HT-29 (cell line): ENCODE measurements around the gene RNFT2. TPM values are rescaled to one million over a fixed set of nuclear protein-coding genes. Genes with fewer than 3 reads are reported as not detected.

Experiments
- DNase-seq: peaks from one replicate; pipeline ENCODE4 v3.0.0-alpha.2; 2015; ENCODE audit warnings: low spot score
- total RNA-seq: library from RNA; depleted of rRNA; stranded (reverse); fragments of >200 nt; shearing (Covaris generic); gene quantifications from 2 replicates; pipeline ENCODE4 v1.2.3, GENCODE V29; 2014

Gene RNFT2
- total RNA-seq, 1 experiment from 2014 or later: 16.2 TPM

GRCh38 chr12:116832353-116832752, 94.2 kb downstream of the RNFT2 start:
- DNase-seq: no peak

- DNase-seq: no peak
Measured at GRCh38 chr12:116833474-116833873, 95.4 kb downstream of the RNFT2 start.

- no peak for DNase-seq
Measured at GRCh38 chr12:116835484-116835883, 97.4 kb downstream of the RNFT2 start.

GRCh38 chr12:116837097-116837496, 99.0 kb downstream of the RNFT2 start:
- no peak for DNase-seq

GRCh38 chr12:116838365-116838764, 100.2 kb downstream of the RNFT2 start:
- no peak for DNase-seq

GRCh38 chr12:116839287-116839830, 101.2 kb downstream of the RNFT2 start:
- no peak for DNase-seq

GRCh38 chr12:116843085-116843484, 105.0 kb downstream of the RNFT2 start:
- DNase-seq: no peak

- no peak for DNase-seq
Measured at GRCh38 chr12:116849216-116849615, 111.1 kb downstream of the RNFT2 start.

- no peak for DNase-seq
Measured at GRCh38 chr12:116852303-116852702, 114.2 kb downstream of the RNFT2 start.

GRCh38 chr12:116853507-116853906, 115.4 kb downstream of the RNFT2 start:
- DNase-seq: no peak

GRCh38 chr12:116855744-116856470, 117.8 kb downstream of the RNFT2 start:
- DNase-seq: no peak

GRCh38 chr12:116856729-116857128, 118.6 kb downstream of the RNFT2 start:
- DNase-seq: no peak

GRCh38 chr12:116859079-116859478, 121.0 kb downstream of the RNFT2 start:
- no peak for DNase-seq

- DNase-seq: no peak
Measured at GRCh38 chr12:116860263-116860662, 122.1 kb downstream of the RNFT2 start.

- no peak for DNase-seq
Measured at GRCh38 chr12:116861320-116861719, 123.2 kb downstream of the RNFT2 start.

GRCh38 chr12:116862167-116862566, 124.1 kb downstream of the RNFT2 start:
- DNase-seq: no peak

- DNase-seq: peak; percentile 41
Measured at GRCh38 chr12:116863275-116863767, 125.2 kb downstream of the RNFT2 start.

- no peak for DNase-seq
Measured at GRCh38 chr12:116864371-116865160, 126.5 kb downstream of the RNFT2 start.

- no peak for DNase-seq
Measured at GRCh38 chr12:116867523-116867922, 129.4 kb downstream of the RNFT2 start.

GRCh38 chr12:116870306-116870705, 132.2 kb downstream of the RNFT2 start:
- no peak for DNase-seq

- DNase-seq: no peak
Measured at GRCh38 chr12:116874324-116874995, 136.3 kb downstream of the RNFT2 start.
